Measurements from ENCODE around the gene CCDC93. TPM values are rescaled to one million over a fixed set of nuclear protein-coding genes. Genes with fewer than 3 reads are reported as not detected.

CCDC93 gene
- total and polyA plus RNA-seq, 2 experiments from 2014 or later: 12.8 to 15.9 TPM

- Histone ChIP-seq H3K36me3 (ENCODE audit: low read depth) (peaks cover 44% of the 10 kb centered on the region), H3K4me1 (ENCODE audit: insufficient read depth) (peaks cover 49% of the 10 kb centered on the region), H3F3A (ENCODE audit: insufficient read depth) (peaks cover 54% of the 10 kb centered on the region), H2AFZ (no peak overlapping the region), H3K9me2 (ENCODE audit: insufficient read depth) (no peaks in the 10 kb centered on the region), H3K79me2 (ENCODE audit: insufficient read depth) (no peaks in the 10 kb centered on the region), H3K4me3 (no peak overlapping the region), H3K4me2 (ENCODE audit: unreplicated experiment) (peak overlapping the region; percentile 50), H3K27me3 (replicated peaks; ENCODE audit: insufficient read depth) (no peaks in the 10 kb centered on the region), H3K9ac (peak overlapping the region; percentile 31), H3K27ac (peak overlapping the region; percentile 73), H4K20me1 (ENCODE audit: insufficient read depth) (no peaks in the 10 kb centered on the region), H3K9me3 (ENCODE audit: low read depth) (no peaks in the 10 kb centered on the region)
- in situ Hi-C loops (cut with MboI): no loop called here
- WGBS, 2 experiments (ENCODE audit: low coverage in 1 of 2, low lambda C conversion rate in 2 of 2, missing lambda C conversion rate in 2 of 2): 49 to 68% methylated on average over 3 of the region's 3 CpGs
- peak; percentile 84 for DNase-seq
- TF ChIP-seq EZH2phosphoT487 (IDR thresholded peaks at IDR 0.05; ENCODE audit: insufficient read depth, low read depth): no peak
- no peak for TF ChIP-seq EZH2 (IDR thresholded peaks at IDR 0.05; ENCODE audit: insufficient read depth, poor library complexity, severe bottlenecking)
Observed at GRCh38 chr2:117943013-117943672, 70.7 kb downstream of the CCDC93 start.

- H3K9me3 ChIP-seq (ENCODE audit: low read depth): no peaks in the 10 kb centered on the region
- no peaks in the 10 kb centered on the region for H3K79me2 ChIP-seq (ENCODE audit: insufficient read depth)
- no peaks in the 10 kb centered on the region for H4K20me1 ChIP-seq (ENCODE audit: insufficient read depth)
- peaks cover 49% of the 10 kb centered on the region for H3K4me1 ChIP-seq (ENCODE audit: insufficient read depth)
- WGBS, 2 experiments (ENCODE audit: low coverage in 1 of 2, low lambda C conversion rate in 2 of 2, missing lambda C conversion rate in 2 of 2): 48 to 63% methylated on average over 2 of the region's 2 CpGs
- in situ Hi-C loops (cut with MboI): no loop called here
- H3K27ac ChIP-seq: peak overlapping the region; percentile 73
- H2AFZ ChIP-seq: no peak overlapping the region
- peaks cover 46% of the 10 kb centered on the region for H3K36me3 ChIP-seq (ENCODE audit: low read depth)
- peak overlapping the region; percentile 14 for H3K9ac ChIP-seq
- peaks cover 53% of the 10 kb centered on the region for H3F3A ChIP-seq (ENCODE audit: insufficient read depth)
- H3K27me3 ChIP-seq (replicated peaks; ENCODE audit: insufficient read depth): no peaks in the 10 kb centered on the region
- no peaks in the 10 kb centered on the region for H3K9me2 ChIP-seq (ENCODE audit: insufficient read depth)
- H3K4me2 ChIP-seq (ENCODE audit: unreplicated experiment): peak overlapping the region; percentile 50
- DNase-seq: peak; percentile 44
- no peak overlapping the region for H3K4me3 ChIP-seq
- TF ChIP-seq EZH2phosphoT487 (IDR thresholded peaks at IDR 0.05; ENCODE audit: insufficient read depth, low read depth): no peak
- no peak for TF ChIP-seq EZH2 (IDR thresholded peaks at IDR 0.05; ENCODE audit: insufficient read depth, poor library complexity, severe bottlenecking)
Observed at GRCh38 chr2:117942551-117942950, 71.3 kb downstream of the CCDC93 start.

GRCh38 chr2:117941693-117942092 lies 72.2 kb downstream of the CCDC93 start:
- 92% methylated on average over 5 of the region's 5 CpGs for WGBS, 2 experiments (ENCODE audit: low coverage in 1 of 2, low lambda C conversion rate in 2 of 2, missing lambda C conversion rate in 2 of 2)
- no peaks in the 10 kb centered on the region for H3K9me3 ChIP-seq (ENCODE audit: low read depth)
- no peak overlapping the region for H3K9ac ChIP-seq
- no peaks in the 10 kb centered on the region for H4K20me1 ChIP-seq (ENCODE audit: insufficient read depth)
- no peaks in the 10 kb centered on the region for H3K27me3 ChIP-seq (replicated peaks; ENCODE audit: insufficient read depth)
- H3K4me3 ChIP-seq: no peak overlapping the region
- H3K79me2 ChIP-seq (ENCODE audit: insufficient read depth): no peaks in the 10 kb centered on the region
- peaks cover 46% of the 10 kb centered on the region for H3F3A ChIP-seq (ENCODE audit: insufficient read depth)
- peak; percentile 31 for DNase-seq
- H3K4me2 ChIP-seq (ENCODE audit: unreplicated experiment): no peak overlapping the region
- H3K4me1 ChIP-seq (ENCODE audit: insufficient read depth): peaks cover 43% of the 10 kb centered on the region
- H3K27ac ChIP-seq: no peak overlapping the region
- H3K9me2 ChIP-seq (ENCODE audit: insufficient read depth): no peaks in the 10 kb centered on the region
- in situ Hi-C loops (cut with MboI): no loop called here
- H2AFZ ChIP-seq: no peak overlapping the region
- peaks cover 50% of the 10 kb centered on the region for H3K36me3 ChIP-seq (ENCODE audit: low read depth)
- TF ChIP-seq EZH2phosphoT487 (IDR thresholded peaks at IDR 0.05; ENCODE audit: insufficient read depth, low read depth): no peak
- no peak for TF ChIP-seq EZH2 (IDR thresholded peaks at IDR 0.05; ENCODE audit: insufficient read depth, poor library complexity, severe bottlenecking)

GRCh38 chr2:117940436-117940835 lies 73.4 kb downstream of the CCDC93 start:
- H3K27ac ChIP-seq: no peak overlapping the region
- H3K4me2 ChIP-seq (ENCODE audit: unreplicated experiment): no peak overlapping the region
- no peak for DNase-seq
- in situ Hi-C loops (cut with MboI): no loop called here
- H3K9ac ChIP-seq: no peak overlapping the region
- no peak overlapping the region for H3K4me3 ChIP-seq
- H2AFZ ChIP-seq: no peak overlapping the region
- peaks cover 35% of the 10 kb centered on the region for H3K4me1 ChIP-seq (ENCODE audit: insufficient read depth)
- no peaks in the 10 kb centered on the region for H3K79me2 ChIP-seq (ENCODE audit: insufficient read depth)
- H3K36me3 ChIP-seq (ENCODE audit: low read depth): peaks cover 58% of the 10 kb centered on the region
- H3K27me3 ChIP-seq (replicated peaks; ENCODE audit: insufficient read depth): no peaks in the 10 kb centered on the region
- peaks cover 36% of the 10 kb centered on the region for H3F3A ChIP-seq (ENCODE audit: insufficient read depth)
- H3K9me3 ChIP-seq (ENCODE audit: low read depth): no peaks in the 10 kb centered on the region
- TF ChIP-seq EZH2 (IDR thresholded peaks at IDR 0.05; ENCODE audit: insufficient read depth, poor library complexity, severe bottlenecking): no peak
- TF ChIP-seq EZH2phosphoT487 (IDR thresholded peaks at IDR 0.05; ENCODE audit: insufficient read depth, low read depth): no peak
- H3K9me2 ChIP-seq (ENCODE audit: insufficient read depth): no peaks in the 10 kb centered on the region
- no peaks in the 10 kb centered on the region for H4K20me1 ChIP-seq (ENCODE audit: insufficient read depth)
